HG03460 (cell line): ENCODE results near the gene RINL.
"Not testable (repeated sequence)": the region's sequence is repeated elsewhere in the genome, so short reads cannot be mapped to it uniquely, and the experiment has no call there.

Experiments
- ATAC-seq: cut with Tn5 transposase; IDR thresholded peaks from one replicate; pipeline ENCODE4 v1.9.1; 2021; ENCODE audit not compliant: unreplicated experiment

The RINL gene

GRCh38 chr19:38907227-38907626, 29.2 kb upstream of the RINL start:
- no peak for ATAC-seq

- no peak for ATAC-seq
These were observed 27.5 kb upstream of the RINL start for GRCh38 chr19:38905620-38906019.

GRCh38 chr19:38904581-38905539, 26.8 kb upstream of the RINL start:
- ATAC-seq = no peak

GRCh38 chr19:38901683-38902082, 23.6 kb upstream of the RINL start:
- ATAC-seq = no peak

- ATAC-seq = no peak
These were observed 22.7 kb upstream of the RINL start for GRCh38 chr19:38900743-38901190.

GRCh38 chr19:38900202-38900629, 22.1 kb upstream of the RINL start:
- no peak for ATAC-seq

GRCh38 chr19:38899447-38900201, 21.5 kb upstream of the RINL start, which contains the start of the genes NFKBIB and SIRT2:
Gene NFKBIB, plus strand, starts transcription at chr19:38899969. Its CDS starts 64 bp downstream, at chr19:38900033.
Gene SIRT2, minus strand, starts transcription at chr19:38899618. Its CDS starts 97 bp downstream, at chr19:38899521.
- ATAC-seq = peak; percentile 89

GRCh38 chr19:38898788-38899446, 20.8 kb upstream of the RINL start:
- ATAC-seq = no peak

- ATAC-seq = no peak
These were observed 16.9 kb upstream of the RINL start for GRCh38 chr19:38894968-38895367.

GRCh38 chr19:38893341-38893771, 15.3 kb upstream of the RINL start:
- no peak for ATAC-seq

- no peak for ATAC-seq
These were observed 14.8 kb upstream of the RINL start for GRCh38 chr19:38892841-38893240.

GRCh38 chr19:38891771-38892170, 13.7 kb upstream of the RINL start:
- no peak for ATAC-seq

GRCh38 chr19:38890686-38891085, 12.6 kb upstream of the RINL start:
- no peak for ATAC-seq

- no peak for ATAC-seq
These were observed 11.7 kb upstream of the RINL start for GRCh38 chr19:38889803-38890202.

GRCh38 chr19:38888876-38889275, 10.8 kb upstream of the RINL start:
- no peak for ATAC-seq

- ATAC-seq = not testable (repeated sequence)
These were observed 6.6 kb upstream of the RINL start for GRCh38 chr19:38884691-38885090.

- ATAC-seq = no peak
These were observed 5.2 kb upstream of the RINL start for GRCh38 chr19:38883286-38883685.

GRCh38 chr19:38880882-38881609, 3.0 kb upstream of the RINL start:
- no peak for ATAC-seq

- no peak for ATAC-seq
These were observed 2.2 kb upstream of the RINL start for GRCh38 chr19:38880076-38880881.

- no peak for ATAC-seq
These were observed 1.3 kb upstream of the RINL start for GRCh38 chr19:38879400-38879751.
